ENCODE measurements around the gene SORCS3.

Gene SORCS3

GRCh38 chr10:105195831-105196230 lies 554.7 kb downstream of the SORCS3 start:
- no peak overlapping the region for H3K4me3 ChIP-seq (ENCODE audit: low read depth, low read length)
- no peak for TF ChIP-seq CTCF (IDR thresholded peaks at IDR 0.05; ENCODE audit: low read depth, low read length, missing control alignments)
- DNase-seq (ENCODE audit: low read depth) = no peak

GRCh38 chr10:105197598-105198364 lies 556.7 kb downstream of the SORCS3 start:
- H3K4me3 ChIP-seq (ENCODE audit: low read depth, low read length) = no peak overlapping the region
- no peak for DNase-seq (ENCODE audit: low read depth)

GRCh38 chr10:105206616-105207015 lies 565.5 kb downstream of the SORCS3 start:
- DNase-seq (ENCODE audit: low read depth) = no peak
- TF ChIP-seq CTCF (IDR thresholded peaks at IDR 0.05; ENCODE audit: low read depth, low read length, missing control alignments) = no peak

More at GRCh38 chr10:105197598-105198364, 556.7 kb downstream of the SORCS3 start:
- TF ChIP-seq CTCF (IDR thresholded peaks at IDR 0.05; ENCODE audit: low read depth, low read length, missing control alignments) = no peak

GRCh38 chr10:105207476-105207995 lies 566.4 kb downstream of the SORCS3 start:
- TF ChIP-seq CTCF (IDR thresholded peaks at IDR 0.05; ENCODE audit: low read depth, low read length, missing control alignments) = no peak
- no peak overlapping the region for H3K4me3 ChIP-seq (ENCODE audit: low read depth, low read length)
- DNase-seq (ENCODE audit: low read depth) = no peak

More at GRCh38 chr10:105206616-105207015, 565.5 kb downstream of the SORCS3 start:
- no peak overlapping the region for H3K4me3 ChIP-seq (ENCODE audit: low read depth, low read length)

- no peak for TF ChIP-seq CTCF (IDR thresholded peaks at IDR 0.05; ENCODE audit: low read depth, low read length, missing control alignments)
- no peak overlapping the region for H3K4me3 ChIP-seq (ENCODE audit: low read depth, low read length)
- no peak for DNase-seq (ENCODE audit: low read depth)
Observed at GRCh38 chr10:105210546-105210945, 569.5 kb downstream of the SORCS3 start.

GRCh38 chr10:105237685-105238084 lies 596.6 kb downstream of the SORCS3 start:
- no peak for DNase-seq (ENCODE audit: low read depth)
- no peak for TF ChIP-seq CTCF (IDR thresholded peaks at IDR 0.05; ENCODE audit: low read depth, low read length, missing control alignments)
- no peak overlapping the region for H3K4me3 ChIP-seq (ENCODE audit: low read depth, low read length)

Measured in GM12864 (cell line).